Tibial nerve (tissue), 3 donors: ENCODE results near the gene LRRC74A.

ENCODE experiments used
- POLR2A ChIP-seq, 2 donors: fragments of 450-650 bp; IDR thresholded peaks; one replicate each; pipeline ENCODE4 v1.6.1; 2017; ENCODE audit warnings: antibody characterized with exemption in 2 of 2, mild to moderate bottlenecking in 2 of 2, moderate library complexity in 2 of 2
- TF ChIP-seq, protein P1 (sequence below), 5 experiments: fragments of 200-600 bp in 3 of 5; fragments of 450-650 bp in 2 of 5; sonication (generic) in 3 of 5; IDR thresholded peaks; one replicate each; pipeline ENCODE4 v1.5.1; 2016 to 2019; ENCODE audit warnings: antibody characterized with exemption in 5 of 5, mild to moderate bottlenecking in 3 of 5, moderate library complexity in 2 of 5

- TF ChIP-seq, protein P1, sequence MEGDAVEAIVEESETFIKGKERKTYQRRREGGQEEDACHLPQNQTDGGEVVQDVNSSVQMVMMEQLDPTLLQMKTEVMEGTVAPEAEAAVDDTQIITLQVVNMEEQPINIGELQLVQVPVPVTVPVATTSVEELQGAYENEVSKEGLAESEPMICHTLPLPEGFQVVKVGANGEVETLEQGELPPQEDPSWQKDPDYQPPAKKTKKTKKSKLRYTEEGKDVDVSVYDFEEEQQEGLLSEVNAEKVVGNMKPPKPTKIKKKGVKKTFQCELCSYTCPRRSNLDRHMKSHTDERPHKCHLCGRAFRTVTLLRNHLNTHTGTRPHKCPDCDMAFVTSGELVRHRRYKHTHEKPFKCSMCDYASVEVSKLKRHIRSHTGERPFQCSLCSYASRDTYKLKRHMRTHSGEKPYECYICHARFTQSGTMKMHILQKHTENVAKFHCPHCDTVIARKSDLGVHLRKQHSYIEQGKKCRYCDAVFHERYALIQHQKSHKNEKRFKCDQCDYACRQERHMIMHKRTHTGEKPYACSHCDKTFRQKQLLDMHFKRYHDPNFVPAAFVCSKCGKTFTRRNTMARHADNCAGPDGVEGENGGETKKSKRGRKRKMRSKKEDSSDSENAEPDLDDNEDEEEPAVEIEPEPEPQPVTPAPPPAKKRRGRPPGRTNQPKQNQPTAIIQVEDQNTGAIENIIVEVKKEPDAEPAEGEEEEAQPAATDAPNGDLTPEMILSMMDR (IDR thresholded peaks at IDR 0.05), result no peak
- no peak for TF ChIP-seq POLR2A (IDR thresholded peaks at IDR 0.05)
These were observed 17.2 kb upstream of the LRRC74A start for GRCh38 chr14:76808990-76809389.
